ENCODE data around the gene RPL11.
"Not testable (repeated sequence)": the region's sequence is repeated elsewhere in the genome, so short reads cannot be mapped to it uniquely, and the experiment has no call there.

Gene RPL11

GRCh38 chr1:23691499-23692307 lies at the start of gene RPL11:
Gene RPL11, plus strand, starts transcription at chr1:23691806. Its CDS starts 18 bp downstream, at chr1:23691824.
- peak; percentile 91 for DNase-seq

- DNase-seq = no peak
Measured at GRCh38 chr1:23643736-23644554, 47.7 kb upstream of the RPL11 start.

DNA sequence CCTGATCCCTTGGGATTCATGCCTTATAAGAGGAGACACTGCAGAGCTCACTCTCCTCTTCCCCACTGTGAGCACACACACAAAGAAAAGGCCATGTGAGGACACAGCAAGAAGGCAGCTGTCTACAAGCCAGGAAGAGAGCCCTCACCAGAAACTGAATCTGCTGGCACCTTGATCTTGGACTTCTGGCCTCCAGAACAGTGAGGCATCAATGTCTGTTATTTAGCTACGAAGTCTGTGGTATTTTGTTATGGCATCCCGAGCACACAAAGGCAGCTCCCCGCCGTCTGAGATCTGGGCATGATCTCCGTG lies 47.1 kb upstream of the RPL11 start:
- DNase-seq = no peak

DNA sequence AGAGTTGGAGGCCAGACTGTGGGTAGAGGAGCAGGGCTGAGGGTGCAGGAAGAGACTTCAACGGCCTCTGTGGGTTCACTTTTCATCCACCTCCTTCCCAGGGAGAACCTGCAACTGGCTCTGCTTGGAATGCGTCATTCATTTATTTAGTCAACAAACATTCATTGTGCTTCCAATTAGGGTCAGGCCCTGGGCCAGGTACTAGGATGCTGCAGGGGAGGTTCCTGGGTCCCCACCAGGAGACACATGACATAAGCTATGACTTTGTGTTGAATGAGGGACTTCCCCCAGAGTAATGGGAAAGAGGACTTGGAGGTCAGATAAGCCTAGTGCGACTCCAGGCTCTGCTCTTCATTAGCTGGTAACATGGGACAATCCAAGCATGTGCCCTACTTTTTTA lies 46.3 kb upstream of the RPL11 start:
- no peak for DNase-seq

DNA sequence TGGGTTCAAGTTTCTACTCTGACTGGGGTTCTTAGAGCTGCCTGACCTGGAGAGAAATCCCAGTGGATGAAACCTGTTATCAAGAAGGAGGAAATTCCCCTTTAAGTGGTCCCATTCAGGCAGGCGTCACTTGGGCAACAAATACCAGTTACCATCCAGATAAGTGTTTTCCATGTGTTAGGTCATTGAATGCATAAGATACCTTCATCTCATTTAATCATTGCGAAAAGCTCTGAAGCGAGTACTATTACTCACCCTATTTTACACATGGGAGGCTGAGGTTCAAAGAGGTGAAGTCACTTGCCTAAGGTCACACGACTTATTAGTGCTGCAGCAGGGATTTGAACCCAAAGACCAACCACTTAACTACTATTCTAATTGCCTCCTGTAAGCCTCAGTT lies 45.5 kb upstream of the RPL11 start:
- no peak for DNase-seq

DNA sequence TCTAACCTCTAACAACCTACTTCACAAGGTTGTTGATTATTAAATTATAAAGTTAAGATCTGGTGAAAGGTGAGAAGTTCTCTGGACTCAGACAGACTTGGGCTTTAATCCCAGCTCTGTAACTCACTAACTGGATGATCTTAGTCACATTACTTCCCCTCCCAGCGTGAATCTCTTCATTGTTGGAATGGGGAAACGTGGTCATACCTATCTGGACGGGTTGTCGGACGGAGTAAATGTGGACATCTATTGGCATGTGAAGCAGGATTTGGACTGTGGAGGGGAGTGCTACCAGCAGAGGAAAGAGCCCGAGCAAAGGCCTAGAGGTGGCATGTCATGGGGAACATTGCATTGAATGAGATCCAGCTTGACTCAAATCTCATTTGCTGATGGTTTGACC lies 45.1 kb upstream of the RPL11 start:
- DNase-seq = no peak

DNA sequence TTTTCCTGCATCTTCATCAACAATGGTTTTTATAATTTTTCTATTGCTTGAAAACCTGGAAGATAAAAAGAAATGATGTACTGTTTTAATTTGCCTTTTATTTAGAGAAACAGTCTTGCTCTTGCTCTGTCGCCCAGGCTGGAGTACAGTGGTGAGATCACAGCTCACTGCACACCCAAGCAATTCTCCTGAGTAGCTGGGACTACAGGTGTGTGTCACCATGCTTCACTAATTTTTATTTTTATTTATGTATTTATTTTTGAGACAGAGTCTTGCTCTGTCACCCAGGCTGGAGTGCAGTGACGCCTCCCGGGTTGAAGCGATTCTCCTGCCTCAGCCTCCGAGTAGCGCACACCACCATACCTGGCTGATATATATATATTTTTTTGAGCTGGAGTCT lies 43.0 kb upstream of the RPL11 start:
- DNase-seq = no peak

GRCh38 chr1:23649157-23649556 lies 42.4 kb upstream of the RPL11 start:
- not testable (repeated sequence) for DNase-seq

DNA sequence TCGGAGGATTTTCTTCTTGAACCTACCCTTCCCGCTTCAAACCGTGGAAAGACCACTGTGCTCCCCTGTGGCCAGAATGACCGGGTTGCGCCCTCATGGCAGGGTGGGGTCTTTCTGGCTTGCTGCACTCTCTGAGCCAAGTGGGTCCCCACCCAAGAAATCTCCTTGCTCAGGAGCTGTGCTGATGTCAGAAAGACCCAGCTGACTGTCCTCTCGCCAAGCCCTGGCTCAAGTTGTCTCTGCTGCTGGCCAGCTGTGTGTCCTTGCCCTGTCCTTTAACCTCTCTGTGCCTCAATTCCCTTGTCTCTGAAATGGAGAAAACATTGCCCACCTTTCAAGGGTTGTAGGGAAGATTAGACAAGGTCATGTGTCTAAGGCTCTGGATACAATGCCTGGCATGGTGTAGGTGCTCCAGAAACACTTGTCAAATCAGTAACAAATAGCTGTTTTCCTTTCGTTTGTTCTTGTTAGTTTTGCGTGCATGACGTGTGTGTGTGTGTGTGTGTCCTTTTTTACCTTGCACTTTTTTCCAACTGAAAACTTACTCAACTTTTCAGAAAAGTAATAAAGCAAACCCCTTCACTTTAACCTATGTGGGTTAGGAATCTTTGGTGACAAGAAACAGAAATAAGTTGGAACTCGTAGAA lies 41.1 kb upstream of the RPL11 start:
- DNase-seq = no peak

GRCh38 chr1:23651069-23651808 lies 40.4 kb upstream of the RPL11 start:
- no peak for DNase-seq

GRCh38 chr1:23657659-23658275 lies 33.8 kb upstream of the RPL11 start:
- DNase-seq = peak; percentile 29

DNA sequence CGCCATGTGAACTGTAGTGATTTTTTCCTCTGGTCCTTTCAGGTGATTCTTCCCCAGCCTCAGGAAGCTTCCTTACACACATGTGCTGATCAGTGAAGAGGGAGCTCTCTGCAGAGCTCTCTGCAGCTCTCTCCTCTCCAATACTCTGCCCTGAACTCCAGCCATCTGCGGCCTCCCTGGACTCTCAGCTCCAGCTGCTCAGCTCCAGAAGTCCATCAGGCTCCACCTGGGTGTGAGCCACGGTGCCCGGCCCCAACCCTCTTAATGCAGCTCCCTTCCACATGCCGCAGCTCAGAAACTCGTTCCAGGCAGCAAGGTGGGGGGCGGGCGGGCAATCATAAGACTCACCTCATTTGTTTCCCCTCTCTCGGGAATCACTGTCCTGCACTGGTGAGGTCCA lies 30.9 kb upstream of the RPL11 start:
- DNase-seq = no peak

GRCh38 chr1:23661887-23662286 lies 29.7 kb upstream of the RPL11 start:
- no peak for DNase-seq

- DNase-seq = peak; percentile 8
Measured at GRCh38 chr1:23664837-23665795, 26.5 kb upstream of the RPL11 start.

DNA sequence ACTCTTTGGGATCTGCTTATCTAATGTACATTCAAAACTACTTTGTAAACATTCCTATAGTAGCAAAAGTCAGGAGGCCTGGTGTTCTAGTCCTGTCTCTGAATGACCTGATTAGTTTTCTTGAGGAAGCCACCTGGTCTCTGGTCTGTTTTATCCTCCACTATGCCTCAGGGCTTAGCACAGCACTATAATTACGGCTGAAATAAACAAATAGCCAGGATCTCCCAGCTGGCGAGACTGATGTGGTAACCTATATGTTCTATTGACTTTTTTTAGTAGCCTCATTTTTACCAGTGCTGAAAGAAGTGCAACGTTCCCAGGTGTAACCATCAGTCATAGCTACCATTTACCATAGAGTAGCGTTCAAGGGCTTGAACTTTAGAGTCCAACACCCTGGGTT lies 24.2 kb upstream of the RPL11 start:
- no peak for DNase-seq

- no peak for DNase-seq
Measured at GRCh38 chr1:23670709-23671108, 20.9 kb upstream of the RPL11 start.

DNA sequence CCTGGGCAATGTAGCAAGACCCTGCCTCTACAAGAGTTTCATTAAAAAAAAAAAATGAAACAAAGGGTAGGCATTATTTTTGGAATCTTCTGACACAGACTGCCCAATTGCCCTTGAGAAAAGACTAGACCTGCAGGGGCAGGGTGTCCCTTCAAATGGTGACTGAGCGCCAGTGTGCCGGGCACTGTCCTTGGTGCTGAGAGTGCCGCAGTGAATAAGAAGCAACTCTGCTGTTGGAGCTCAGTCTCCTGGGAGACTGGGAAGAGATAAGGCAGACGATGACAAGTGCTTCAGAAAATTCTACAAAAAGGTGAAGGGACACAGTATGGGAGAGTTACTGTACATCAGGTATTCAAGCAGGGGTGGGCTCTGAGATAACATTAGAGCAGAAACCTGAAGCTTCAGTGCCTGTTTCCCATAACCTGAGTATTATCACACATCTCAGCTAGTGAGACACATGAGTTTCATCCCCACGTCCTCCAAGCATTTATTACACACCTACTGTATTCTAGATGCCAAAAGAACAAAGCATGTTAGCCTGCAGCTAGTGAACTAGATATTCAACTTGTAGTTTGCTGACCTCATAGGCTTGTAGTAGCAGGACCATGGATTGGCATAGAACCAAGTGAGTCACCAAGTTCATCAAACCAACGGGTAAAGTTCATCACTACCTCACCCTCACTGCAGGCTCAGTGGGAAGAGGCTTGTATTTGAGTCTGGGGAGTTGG lies 18.4 kb upstream of the RPL11 start:
- peak; percentile 6 for DNase-seq

- no peak for DNase-seq
Measured at GRCh38 chr1:23679815-23680214, 11.8 kb upstream of the RPL11 start.

DNA sequence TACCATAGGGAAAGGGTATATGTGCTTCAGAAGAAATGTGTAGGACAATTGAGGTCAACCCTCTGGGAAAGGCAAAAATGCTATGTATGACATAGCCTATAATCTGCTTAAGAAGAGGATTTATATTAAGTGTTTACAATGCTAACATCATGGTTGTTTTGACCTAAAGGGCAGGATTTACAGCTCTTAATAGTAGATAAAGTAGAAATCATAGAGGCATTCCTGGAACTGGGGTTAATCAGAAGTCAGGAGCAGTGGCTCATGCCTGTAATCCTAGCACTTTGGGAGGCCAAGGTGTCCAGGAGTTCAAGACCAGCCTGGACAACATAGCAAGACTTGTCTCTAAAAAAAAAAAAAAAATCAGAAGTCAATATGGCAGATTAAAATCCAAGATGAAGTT lies 8.7 kb upstream of the RPL11 start:
- no peak for DNase-seq

GRCh38 chr1:23684415-23684814 lies 7.2 kb upstream of the RPL11 start:
- DNase-seq = no peak

GRCh38 chr1:23685197-23685596 lies 6.4 kb upstream of the RPL11 start:
- DNase-seq = not testable (repeated sequence)
